WTC11 (cell line): ENCODE results near the gene FAM107B. TPM values are rescaled to one million over a fixed set of nuclear protein-coding genes. Genes with fewer than 3 reads are reported as not detected.

ENCODE experiments used
- ATAC-seq: fragments of 200-7000 bp; cut with Tn5 transposase; 2 replicates; pipeline ENCODE4 v1.10.0; 2021; ENCODE audit warnings: mild to moderate bottlenecking, moderate library complexity
- CTCF ChIA-PET: fragments of 300-600 bp; sonication (Branson Sonifier 250); formaldehyde crosslinking; loops from one replicate; lab custom pipeline; 2021; ENCODE audit warnings: antibody characterized with exemption; lab: Charles Lee
- POLR2A ChIA-PET: fragments of 350-600 bp; sonication (Branson Sonifier 250); formaldehyde crosslinking; loops from one replicate; lab custom pipeline; 2021; ENCODE audit warnings: antibody characterized with exemption; lab: Charles Lee
- DNase-seq: peaks from one replicate; pipeline ENCODE4 v3.0.0; 2021; ENCODE audit warnings: low spot score
- H3K27ac Mint-ChIP-seq: 2 replicates; pipeline ENCODE4 v1.8.0; 2021; ENCODE audit warnings: mixed read lengths
- H3K27me3 Mint-ChIP-seq: 2 replicates; pipeline ENCODE4 v1.8.0; 2021; ENCODE audit warnings: low read depth, mild to moderate bottlenecking, moderate library complexity, mixed read lengths
- H3K36me3 Mint-ChIP-seq: 2 replicates; pipeline ENCODE4 v1.8.0; 2021; ENCODE audit warnings: mixed read lengths
- H3K4me1 Mint-ChIP-seq: 2 replicates; pipeline ENCODE4 v1.8.0; 2022; ENCODE audit warnings: mixed read lengths
- H3K4me3 Mint-ChIP-seq: 2 replicates; pipeline ENCODE4 v1.8.0; 2021; ENCODE audit warnings: mild to moderate bottlenecking, moderate library complexity, mixed read lengths
- H3K9me3 Mint-ChIP-seq: 2 replicates; pipeline ENCODE4 v1.8.0; 2021; ENCODE audit warnings: mixed read lengths
- ATF1 ChIP-seq: sonication (generic); formaldehyde crosslinking; IDR thresholded peaks from 2 replicates; pipeline ENCODE4 v1.8.1; 2023; ENCODE audit warnings: mild to moderate bottlenecking, moderate library complexity, missing genetic modification reagents
- CREB1 ChIP-seq: sonication (generic); formaldehyde crosslinking; IDR thresholded peaks from 2 replicates; pipeline ENCODE4 v1.8.0; 2023; ENCODE audit warnings: mild to moderate bottlenecking, missing genetic modification reagents
- CTCF ChIP-seq: fragments of 200-600 bp; IDR thresholded peaks from 2 replicates; pipeline ENCODE4 v1.8.0; 2022; ENCODE audit warnings: antibody characterized with exemption
- FOXJ3 ChIP-seq: sonication (generic); formaldehyde crosslinking; IDR thresholded peaks from 2 replicates; pipeline ENCODE4 v1.9.0; 2021; ENCODE audit warnings: missing genetic modification reagents, mild to moderate bottlenecking, borderline replicate concordance
- FOXP4 ChIP-seq: sonication (generic); formaldehyde crosslinking; IDR thresholded peaks from 2 replicates; pipeline ENCODE4 v1.8.0; 2022; ENCODE audit warnings: mild to moderate bottlenecking, missing genetic modification reagents
- IRF2 ChIP-seq: sonication (generic); formaldehyde crosslinking; IDR thresholded peaks from 2 replicates; pipeline ENCODE4 v1.8.0; 2022; ENCODE audit warnings: low read depth, missing genetic modification reagents, borderline replicate concordance
- MLX ChIP-seq: sonication (generic); formaldehyde crosslinking; IDR thresholded peaks from 2 replicates; pipeline ENCODE4 v1.8.1; 2023; ENCODE audit warnings: mild to moderate bottlenecking, missing genetic modification reagents, moderate library complexity
- NR1H2 ChIP-seq: sonication (generic); formaldehyde crosslinking; IDR thresholded peaks from 2 replicates; pipeline ENCODE4 v1.9.0; 2021; ENCODE audit warnings: mild to moderate bottlenecking, moderate library complexity, missing genetic modification reagents
- NR2C2 ChIP-seq: sonication (generic); formaldehyde crosslinking; IDR thresholded peaks from 2 replicates; pipeline ENCODE4 v1.8.0; 2022; ENCODE audit warnings: mild to moderate bottlenecking, missing genetic modification reagents
- NR3C1 ChIP-seq: sonication (generic); formaldehyde crosslinking; conservative IDR thresholded peaks from 2 replicates; pipeline ENCODE4 v1.8.1; 2023; ENCODE audit warnings: low read depth, mild to moderate bottlenecking, missing genetic modification reagents
- PRRX2 ChIP-seq: fragments of 250-450 bp; sonication (Bioruptor Pico); IDR thresholded peaks from 2 replicates; pipeline ENCODE4 v1.8.0; 2021; ENCODE audit warnings: mild to moderate bottlenecking
- TEAD1 ChIP-seq: sonication (generic); formaldehyde crosslinking; IDR thresholded peaks from 2 replicates; pipeline ENCODE4 v1.8.0; 2022; ENCODE audit warnings: mild to moderate bottlenecking, missing genetic modification reagents
- TP53 ChIP-seq: sonication (generic); formaldehyde crosslinking; IDR thresholded peaks from 2 replicates; pipeline ENCODE4 v1.8.1; 2023; ENCODE audit warnings: mild to moderate bottlenecking, missing genetic modification reagents
- ZNF138 ChIP-seq: sonication (generic); formaldehyde crosslinking; conservative IDR thresholded peaks from 2 replicates; pipeline ENCODE4 v1.8.1; 2022; ENCODE audit warnings: mild to moderate bottlenecking, moderate library complexity, missing genetic modification reagents
- ZNF219 ChIP-seq: sonication (generic); formaldehyde crosslinking; IDR thresholded peaks from 2 replicates; pipeline ENCODE4 v1.8.0; 2023; ENCODE audit warnings: missing genetic modification reagents, mild to moderate bottlenecking, borderline replicate concordance
- ZNF281 ChIP-seq: sonication (generic); formaldehyde crosslinking; IDR thresholded peaks from 2 replicates; pipeline ENCODE4 v1.8.0; 2023; ENCODE audit warnings: mild to moderate bottlenecking, missing genetic modification reagents
- ZNF317 ChIP-seq: sonication (generic); formaldehyde crosslinking; IDR thresholded peaks from 2 replicates; pipeline ENCODE4 v1.8.1; 2023; ENCODE audit warnings: low read depth, mild to moderate bottlenecking, moderate library complexity, missing genetic modification reagents, borderline replicate concordance
- ZSCAN18 ChIP-seq: fragments of 250-450 bp; sonication (Bioruptor Pico); IDR thresholded peaks from 2 replicates; pipeline ENCODE4 v2.1.2; 2022; ENCODE audit warnings: mild to moderate bottlenecking, moderate library complexity
- total RNA-seq: library from RNA; stranded (reverse); gene quantifications from 3 replicates; pipeline ENCODE4 v1.2.3, GENCODE V29; 2021

FAM107B gene
- total RNA-seq, 1 experiment from 2014 or later = 22.4 TPM

- TF ChIP-seq CTCF = no peak
- no peak for TF ChIP-seq ZNF219 (CRISPR knock-in tag)
- TF ChIP-seq IRF2 (CRISPR knock-in tag) = no peak
- no peak for TF ChIP-seq TP53 (CRISPR knock-in tag)
These were observed 7.1 kb upstream of the FAM107B start (continued) for GRCh38 chr10:14781763-14782162.

GRCh38 chr10:14779001-14779651 is 4.4 kb upstream of the FAM107B start:
- H3K4me3 Mint-ChIP-seq = no peak overlapping the region
- H3K27ac Mint-ChIP-seq = no peak overlapping the region; the same call in 1 of the 2 replicates
- TF ChIP-seq ZNF138 (CRISPR knock-in tag) (no peak), FOXJ3 (CRISPR knock-in tag) (no peak), FOXP4 (CRISPR knock-in tag) (no peak), NR3C1 (no peak), ZNF317 (CRISPR knock-in tag) (no peak), ZNF219 (CRISPR knock-in tag) (no peak), ZSCAN18 (CRISPR knock-in tag) (no peak), NR1H2 (no peak), CREB1 (CRISPR knock-in tag) (no peak), TEAD1 (CRISPR knock-in tag) (no peak), NR2C2 (CRISPR knock-in tag) (no peak), MLX (CRISPR knock-in tag) (no peak), ZNF281 (no peak), PRRX2 (CRISPR knock-in tag) (no peak), ATF1 (CRISPR knock-in tag) (no peak)
- no peaks in the 10 kb centered on the region; the same call in 1 of the 2 replicates for H3K27me3 Mint-ChIP-seq
- ChIA-PET POLR2A (no interaction called here), CTCF (interaction anchor here (0.9 kb wide), 1 partner anchor 79 kb away, joined by 3 read pairs; no protein-coding TSS in a partner anchor)
- no peaks in the 10 kb centered on the region for H3K36me3 Mint-ChIP-seq
- H3K9me3 Mint-ChIP-seq = peaks cover 9% of the 10 kb centered on the region; the same call in 1 of the 2 replicates
- peaks cover 10% of the 10 kb centered on the region for H3K4me1 Mint-ChIP-seq
- ATAC-seq = no peak
- no peak for DNase-seq
